ENCODE data around the gene PLOD3. TPM values are rescaled to one million over a fixed set of nuclear protein-coding genes. Genes with fewer than 3 reads are reported as not detected.
A peak's percentile ranks its signal among the peaks of the same experiment; 100 is the strongest.

Gene PLOD3
- total and polyA plus RNA-seq, 11 donors: 22.2 to 77.6 (median 42.0) TPM

DNA sequence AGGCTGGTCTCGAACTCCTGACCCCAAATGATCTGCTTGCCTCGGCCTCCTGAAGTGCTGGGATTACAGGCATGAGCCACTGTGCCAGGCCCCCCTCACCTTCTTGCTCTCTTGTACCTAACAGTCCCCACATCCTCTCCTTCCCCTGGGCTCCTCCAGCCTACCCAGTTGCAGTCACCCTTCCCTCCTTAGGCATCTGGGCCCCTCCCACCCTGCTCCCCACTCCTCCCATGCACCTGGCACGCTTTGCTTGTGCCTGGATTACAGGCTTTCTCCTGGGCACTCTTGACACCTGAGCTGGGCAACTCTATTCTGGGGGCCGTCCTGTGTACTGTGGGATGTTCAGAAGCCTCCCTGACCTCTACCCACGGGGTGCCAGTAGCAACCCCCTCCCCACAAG, 17.3 kb upstream of the PLOD3 start:
- TF ChIP-seq POLR2A (IDR thresholded peaks at IDR 0.05): no peak
- TF ChIP-seq, protein P1, sequence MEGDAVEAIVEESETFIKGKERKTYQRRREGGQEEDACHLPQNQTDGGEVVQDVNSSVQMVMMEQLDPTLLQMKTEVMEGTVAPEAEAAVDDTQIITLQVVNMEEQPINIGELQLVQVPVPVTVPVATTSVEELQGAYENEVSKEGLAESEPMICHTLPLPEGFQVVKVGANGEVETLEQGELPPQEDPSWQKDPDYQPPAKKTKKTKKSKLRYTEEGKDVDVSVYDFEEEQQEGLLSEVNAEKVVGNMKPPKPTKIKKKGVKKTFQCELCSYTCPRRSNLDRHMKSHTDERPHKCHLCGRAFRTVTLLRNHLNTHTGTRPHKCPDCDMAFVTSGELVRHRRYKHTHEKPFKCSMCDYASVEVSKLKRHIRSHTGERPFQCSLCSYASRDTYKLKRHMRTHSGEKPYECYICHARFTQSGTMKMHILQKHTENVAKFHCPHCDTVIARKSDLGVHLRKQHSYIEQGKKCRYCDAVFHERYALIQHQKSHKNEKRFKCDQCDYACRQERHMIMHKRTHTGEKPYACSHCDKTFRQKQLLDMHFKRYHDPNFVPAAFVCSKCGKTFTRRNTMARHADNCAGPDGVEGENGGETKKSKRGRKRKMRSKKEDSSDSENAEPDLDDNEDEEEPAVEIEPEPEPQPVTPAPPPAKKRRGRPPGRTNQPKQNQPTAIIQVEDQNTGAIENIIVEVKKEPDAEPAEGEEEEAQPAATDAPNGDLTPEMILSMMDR (IDR thresholded peaks at IDR 0.05): no peak
- no peak overlapping the region for H3K4me3 ChIP-seq
- peaks cover 0 to 49% (median 38%) of the 10 kb centered on the region in 12 donors for H3K4me1 ChIP-seq
- DNase-seq: no peak
- intact Hi-C loops (cut with DNase I): loop anchor here in 1 of 10 donors (10.0 kb wide), 1 partner anchor 50 kb away; no protein-coding TSS in a partner anchor
- H3K27ac ChIP-seq: no peak overlapping the region
- peaks cover 0 to 20% (median 5%) of the 10 kb centered on the region in 9 donors for H3K36me3 ChIP-seq
- no peaks in the 10 kb centered on the region for H3K27me3 ChIP-seq
- no peak for ATAC-seq
- no peaks in the 10 kb centered on the region for H3K9me3 ChIP-seq
- 88 to 94% (median 91%) methylated on average over 5 of the region's 5 CpGs for WGBS, 4 donors

DNA sequence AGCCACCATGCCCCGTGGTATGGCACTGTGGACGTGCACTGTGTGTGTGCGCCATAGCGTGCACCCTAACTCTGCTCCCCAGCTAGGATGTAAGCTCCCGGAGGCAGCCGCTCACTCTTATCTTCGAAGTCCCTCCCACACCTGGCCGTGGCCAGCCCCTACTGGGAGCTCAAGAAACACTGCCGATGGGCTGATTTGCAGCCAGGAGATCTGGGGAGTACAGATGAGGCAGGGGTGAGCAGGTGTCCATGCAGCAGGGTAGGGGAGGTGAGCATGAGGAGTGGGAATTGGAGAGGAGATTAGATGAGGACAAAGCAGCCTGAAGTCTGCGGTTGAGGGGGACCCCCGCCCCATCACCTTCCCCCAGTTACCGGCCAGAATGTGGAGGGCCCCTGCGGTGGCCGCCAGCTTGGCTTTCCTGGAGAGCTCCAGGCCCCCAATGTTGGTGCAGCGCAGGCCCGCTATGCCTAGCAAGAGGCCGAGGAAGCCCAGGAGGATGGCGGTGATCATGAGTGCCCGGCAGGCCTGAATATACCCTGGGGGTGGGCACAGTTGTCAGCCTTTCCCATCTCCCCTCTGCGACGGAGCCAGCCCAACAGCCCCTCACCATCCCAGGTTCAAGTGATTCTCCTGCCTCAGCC, 16.6 kb upstream of the PLOD3 start:
- intact Hi-C loops (cut with DNase I): loop anchor here in 1 of 10 donors (10.0 kb wide), 1 partner anchor 51 kb away; no protein-coding TSS in a partner anchor
- Histone ChIP-seq H3K27ac (no peak overlapping the region), H3K27me3 (no peaks in the 10 kb centered on the region), H3K9me3 (no peaks in the 10 kb centered on the region), H3K4me3 (no peak overlapping the region), H3K4me1 (peaks cover 0 to 43% (median 35%) of the 10 kb centered on the region in 12 donors), H3K36me3 (peaks cover 0 to 17% (median 3%) of the 10 kb centered on the region in 9 donors)
- peak in 1 of 5 donors; percentile 15 for DNase-seq
- WGBS, 4 donors: 87 to 90% (median 90%) methylated on average over 18 to 21 of the region's 21 CpGs
- ATAC-seq: no peak
- no peak for TF ChIP-seq POLR2A (IDR thresholded peaks at IDR 0.05)

- H3K27me3 ChIP-seq: no peaks in the 10 kb centered on the region
- TF ChIP-seq, protein P1 (IDR thresholded peaks at IDR 0.05): no peak
- TF ChIP-seq POLR2A (IDR thresholded peaks at IDR 0.05): no peak
- peak overlapping the region in 3 of 12 donors; percentile 5 to 29 (median 9) for H3K27ac ChIP-seq
- H3K4me1 ChIP-seq: peaks cover 0 to 26% (median 17%) of the 10 kb centered on the region in 12 donors
- 13 to 50% (median 21%) methylated on average over 5 to 52 of the region's 52 CpGs for WGBS, 4 donors
- no peaks in the 10 kb centered on the region for H3K9me3 ChIP-seq
- DNase-seq (peak in 1 of 5 donors; percentile 29), ATAC-seq (peak in 3 of 4 donors; percentile 19 to 38 (median 34))
- peak overlapping the region in 9 of 12 donors; percentile 19 to 40 (median 26) for H3K4me3 ChIP-seq
- intact Hi-C loops (cut with DNase I): loop anchor here in 1 of 10 donors (10.0 kb wide), 1 partner anchor 53 kb away; no protein-coding TSS in a partner anchor
- peaks cover 0 to 21% (median 15%) of the 10 kb centered on the region in 9 donors for H3K36me3 ChIP-seq
Measured at GRCh38 chr7:101232141-101232850, 14.9 kb upstream of the PLOD3 start.

GRCh38 chr7:101231644-101232043, 14.3 kb upstream of the PLOD3 start:
- peak overlapping the region in 2 of 12 donors; percentile 5 to 29 for H3K27ac ChIP-seq
- no peak for ATAC-seq
- peaks cover 0 to 21% (median 13%) of the 10 kb centered on the region in 12 donors for H3K4me1 ChIP-seq
- intact Hi-C loops (cut with DNase I): loop anchor here in 1 of 10 donors (10.0 kb wide), 1 partner anchor 53 kb away; no protein-coding TSS in a partner anchor
- DNase-seq: peak in 1 of 5 donors; percentile 19
- H3K9me3 ChIP-seq: no peaks in the 10 kb centered on the region
- no peaks in the 10 kb centered on the region for H3K27me3 ChIP-seq
- peak overlapping the region in 2 of 12 donors; percentile 26 to 32 for H3K4me3 ChIP-seq
- peaks cover 0 to 26% (median 22%) of the 10 kb centered on the region in 9 donors for H3K36me3 ChIP-seq
- 56 to 70% (median 60%) methylated on average over 6 to 7 of the region's 7 CpGs for WGBS, 4 donors
- no peak for TF ChIP-seq POLR2A (IDR thresholded peaks at IDR 0.05)

DNA sequence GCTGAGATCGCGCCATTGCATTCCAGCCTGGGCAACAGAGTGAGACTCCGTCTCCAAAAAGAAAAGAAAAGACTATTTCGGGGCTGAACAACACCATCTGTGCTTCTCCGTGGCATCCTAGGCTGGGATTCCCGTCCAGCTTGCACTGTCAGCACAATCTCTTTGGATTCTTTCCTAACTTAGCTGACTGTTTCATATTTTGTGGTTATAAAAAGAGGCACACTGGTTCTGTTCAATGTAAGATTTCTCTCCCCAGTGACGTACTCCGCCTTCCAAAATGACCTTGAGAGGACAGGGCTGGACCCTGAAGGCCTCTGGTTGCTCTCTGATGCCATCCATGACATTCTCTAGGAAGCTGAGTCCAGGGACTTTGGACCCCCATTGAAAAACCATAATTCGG, 9.3 kb upstream of the PLOD3 start:
- 92 to 94% (median 93%) methylated on average over 9 of the region's 9 CpGs for WGBS, 4 donors
- no peak overlapping the region for H3K4me3 ChIP-seq
- H3K36me3 ChIP-seq: peaks cover 0 to 69% (median 56%) of the 10 kb centered on the region in 9 donors
- intact Hi-C loops (cut with DNase I): no loop called here
- no peak for DNase-seq
- no peak for ATAC-seq
- TF ChIP-seq, protein P1 (IDR thresholded peaks at IDR 0.05): no peak
- no peak for TF ChIP-seq POLR2A (IDR thresholded peaks at IDR 0.05)
- H3K4me1 ChIP-seq: peaks cover 0 to 12% (median 3%) of the 10 kb centered on the region in 12 donors
- no peaks in the 10 kb centered on the region for H3K9me3 ChIP-seq
- no peak overlapping the region for H3K27ac ChIP-seq
- H3K27me3 ChIP-seq: no peaks in the 10 kb centered on the region
